Left lung (tissue), 10 donors: ENCODE results near the gene OTOA. TPM values are rescaled to one million over a fixed set of nuclear protein-coding genes. Genes with fewer than 3 reads are reported as not detected.

Experiments
- ATAC-seq: fragments of 200-7000 bp; cut with Tn5 transposase; one replicate; pipeline ENCODE4 v1.9.1; 2020; ENCODE audit warnings: moderate library complexity
- DNase-seq, 4 donors: peaks; one replicate each; pipeline ENCODE4 v3.0.0-alpha.2; 2013 to 2020
- H3K27ac ChIP-seq, 2 donors: fragments of 200-600 bp; sonication (generic) in 1 of 2; one replicate each; pipeline versions ENCODE4 v1.5.0 to v1.8.0; 2020 to 2021
- H3K27me3 ChIP-seq, 2 donors: fragments of 200-600 bp; sonication (generic) in 1 of 2; one replicate each; pipeline versions ENCODE4 v1.5.0 to v1.8.0; 2020 to 2021
- H3K36me3 ChIP-seq, 2 donors: fragments of 200-600 bp; sonication (generic) in 1 of 2; one replicate each; pipeline versions ENCODE4 v1.5.0 to v1.8.0; 2020 to 2021
- H3K4me1 ChIP-seq, 2 donors: fragments of 200-600 bp; one replicate each; pipeline ENCODE4 v1.8.0; 2021
- H3K4me3 ChIP-seq, 2 donors: fragments of 200-600 bp; sonication (generic) in 1 of 2; one replicate each; pipeline versions ENCODE4 v1.5.0 to v1.8.0; 2020 to 2021; ENCODE audit warnings: mild to moderate bottlenecking in 1 of 2
- H3K9me3 ChIP-seq, 2 donors: fragments of 200-600 bp; sonication (generic) in 1 of 2; one replicate each; pipeline versions ENCODE4 v1.5.0 to v1.8.0; 2020 to 2021
- intact Hi-C, 2 donors: fragments of 100-400 bp; cut with DNase I; formaldehyde crosslinking; loops; one replicate each; pipeline versions ENCODE4 v1.11.2 to v1.14.2; 2022
- polyA plus RNA-seq, 6 donors: library from polyadenylated mRNA; unstranded; fragments of 120-200 nt; gene quantifications; one replicate each; pipeline ENCODE4 v1.2.1, GENCODE V29; 2013; ENCODE audit not compliant: insufficient read length in 6 of 6
- total RNA-seq, 2 donors: library from RNA; stranded (reverse); fragmentation: NEBNext Ultra II Directional; extraction: Animal tissue kit (Norgen Biotek cat#: 25700); gene quantifications; one replicate each; pipeline ENCODE4 v1.2.1, GENCODE V29; 2021
- TF ChIP-seq, protein P1 (sequence below), 2 donors: fragments of 200-600 bp; sonication (generic) in 1 of 2; IDR thresholded peaks; one replicate each; pipeline versions ENCODE4 v1.5.0 to v1.8.0; 2021; ENCODE audit warnings: antibody characterized with exemption in 2 of 2
- donor health status: DM: no; HTN: yes; CAD: no.
- donor health status: DM: no; HTN: no; CAD: no.

OTOA gene
- total and polyA plus RNA-seq, 8 donors = 0.06 to 1.1 (median 0.10) TPM; not detected in 1

DNA sequence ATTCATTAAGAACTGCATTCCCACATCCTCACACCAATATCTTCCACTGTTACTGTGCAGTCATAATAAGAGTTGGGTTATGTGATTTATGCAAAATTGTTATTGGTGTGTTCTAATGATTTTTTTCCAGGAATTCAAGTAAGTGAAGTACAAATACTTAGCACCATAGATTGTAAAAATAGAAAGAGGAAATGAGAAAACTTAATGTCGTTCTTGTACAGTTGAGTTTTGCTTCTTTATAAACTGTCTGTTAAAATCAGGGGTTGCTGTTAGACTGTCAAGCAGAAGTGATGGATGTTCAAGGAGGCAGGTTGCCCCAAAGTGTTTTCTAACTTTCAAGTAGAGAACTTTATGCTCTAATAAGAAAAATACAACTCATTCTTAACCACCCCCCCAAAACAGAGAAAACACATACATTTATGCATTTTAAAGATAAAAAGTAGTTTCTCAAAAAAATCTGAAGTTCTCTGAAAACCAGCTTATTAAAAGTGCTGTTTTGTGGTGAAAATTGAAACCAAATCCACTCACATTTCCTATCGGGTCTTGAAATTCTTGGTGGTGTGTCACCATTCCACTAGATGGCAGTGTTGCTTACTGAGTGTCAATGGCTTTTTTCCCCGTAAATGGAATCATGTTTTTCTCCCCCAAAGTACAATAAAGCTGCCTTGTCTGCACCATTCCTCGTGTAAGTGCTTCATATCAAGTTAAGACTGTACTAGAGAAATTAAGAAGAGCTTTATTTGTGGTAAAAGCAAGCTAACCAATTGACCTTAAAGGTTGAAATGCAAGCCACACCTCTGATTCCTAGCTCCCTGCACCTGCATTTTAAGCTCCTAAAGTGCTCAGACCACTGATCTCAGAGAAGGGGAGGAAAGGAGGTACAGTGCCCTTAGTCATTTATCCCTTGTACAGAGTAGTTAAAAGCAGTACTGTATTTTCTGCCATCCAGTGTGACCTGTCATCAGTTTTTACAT is 6.7 kb upstream of the OTOA start:
- Histone ChIP-seq H3K27me3 (no peaks in the 10 kb centered on the region), H3K9me3 (no peaks in the 10 kb centered on the region), H3K27ac (no peak overlapping the region), H3K4me1 (peaks cover 0 to 54% of the 10 kb centered on the region in 2 donors), H3K4me3 (no peak overlapping the region), H3K36me3 (peaks cover 0 to 5% of the 10 kb centered on the region in 2 donors)
- ATAC-seq (peak; percentile 70), DNase-seq (peak in 1 of 4 donors; percentile 39)
- intact Hi-C loops = loop anchor here in 1 of 2 donors (10.0 kb wide), 1 partner anchor 48 kb away; no protein-coding TSS in a partner anchor
- TF ChIP-seq, protein P1, sequence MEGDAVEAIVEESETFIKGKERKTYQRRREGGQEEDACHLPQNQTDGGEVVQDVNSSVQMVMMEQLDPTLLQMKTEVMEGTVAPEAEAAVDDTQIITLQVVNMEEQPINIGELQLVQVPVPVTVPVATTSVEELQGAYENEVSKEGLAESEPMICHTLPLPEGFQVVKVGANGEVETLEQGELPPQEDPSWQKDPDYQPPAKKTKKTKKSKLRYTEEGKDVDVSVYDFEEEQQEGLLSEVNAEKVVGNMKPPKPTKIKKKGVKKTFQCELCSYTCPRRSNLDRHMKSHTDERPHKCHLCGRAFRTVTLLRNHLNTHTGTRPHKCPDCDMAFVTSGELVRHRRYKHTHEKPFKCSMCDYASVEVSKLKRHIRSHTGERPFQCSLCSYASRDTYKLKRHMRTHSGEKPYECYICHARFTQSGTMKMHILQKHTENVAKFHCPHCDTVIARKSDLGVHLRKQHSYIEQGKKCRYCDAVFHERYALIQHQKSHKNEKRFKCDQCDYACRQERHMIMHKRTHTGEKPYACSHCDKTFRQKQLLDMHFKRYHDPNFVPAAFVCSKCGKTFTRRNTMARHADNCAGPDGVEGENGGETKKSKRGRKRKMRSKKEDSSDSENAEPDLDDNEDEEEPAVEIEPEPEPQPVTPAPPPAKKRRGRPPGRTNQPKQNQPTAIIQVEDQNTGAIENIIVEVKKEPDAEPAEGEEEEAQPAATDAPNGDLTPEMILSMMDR (IDR thresholded peaks at IDR 0.05) = peak; percentile 76 to 83

DNA sequence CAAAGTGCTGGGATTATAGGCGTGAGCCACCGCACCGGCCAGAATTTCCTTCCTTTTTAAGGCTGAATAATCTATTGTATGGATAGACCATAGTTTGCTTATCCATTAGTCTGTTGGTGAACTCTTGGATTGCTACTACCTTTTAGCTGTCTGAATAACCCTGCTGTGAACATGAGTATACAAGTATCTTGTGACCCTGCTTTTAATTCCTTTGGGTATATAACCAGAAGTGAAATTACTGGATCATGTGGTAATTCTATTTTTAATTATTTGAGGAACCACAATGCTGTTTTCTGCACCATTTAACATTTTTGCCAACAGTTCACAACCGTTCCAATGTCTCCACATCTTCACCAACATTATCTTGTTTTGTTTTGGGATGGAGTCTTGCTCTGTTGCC is 4.6 kb upstream of the OTOA start:
- Histone ChIP-seq H3K27me3 (peaks cover 0 to 14% of the 10 kb centered on the region in 2 donors), H3K27ac (no peak overlapping the region), H3K4me1 (peaks cover 4 to 41% of the 10 kb centered on the region in 2 donors), H3K9me3 (no peaks in the 10 kb centered on the region), H3K36me3 (peaks cover 0 to 5% of the 10 kb centered on the region in 2 donors), H3K4me3 (no peak overlapping the region)
- intact Hi-C loops = loop anchor here in 1 of 2 donors (10.0 kb wide), 1 partner anchor 46 kb away; no protein-coding TSS in a partner anchor
- DNase-seq (no peak), ATAC-seq (peak; percentile 49)
- TF ChIP-seq, protein P1 (IDR thresholded peaks at IDR 0.05) = no peak

DNA sequence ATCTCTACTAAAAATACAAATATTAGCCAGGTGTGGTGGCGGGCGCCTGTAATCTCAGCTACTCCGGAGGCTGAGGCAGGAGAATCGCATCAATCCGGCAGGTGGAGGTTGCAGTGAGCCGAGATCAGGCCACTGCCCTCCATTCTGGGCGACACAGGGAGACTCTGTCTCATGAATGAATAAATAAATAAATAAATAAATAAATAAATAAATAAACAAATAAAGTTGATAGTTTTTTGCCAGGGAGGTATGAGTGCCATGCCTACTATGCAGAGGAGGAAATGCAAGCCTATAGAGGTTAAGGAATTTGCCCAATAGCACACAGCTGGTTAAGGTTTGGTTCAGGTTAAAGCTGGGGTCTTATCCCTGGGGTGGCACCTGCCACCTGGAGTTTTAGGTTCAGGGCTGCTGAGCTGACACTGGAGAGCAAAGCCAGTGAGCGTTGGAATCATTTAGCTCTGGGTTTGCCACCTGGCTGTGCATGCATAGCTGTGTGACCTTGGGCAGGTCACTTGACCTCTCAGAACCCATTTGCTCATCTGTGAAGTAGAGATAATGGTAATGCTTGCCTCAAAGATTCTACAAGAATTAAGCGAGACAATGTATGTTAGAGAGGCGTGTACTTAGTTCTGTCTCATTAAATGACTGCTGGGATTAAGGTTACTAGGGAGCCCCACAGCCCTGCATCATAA is 1.2 kb downstream of the OTOA start:
- Histone ChIP-seq H3K27me3 (peaks cover 10 to 45% of the 10 kb centered on the region in 2 donors), H3K4me1 (peaks cover 0 to 6% of the 10 kb centered on the region in 2 donors), H3K4me3 (no peak overlapping the region), H3K27ac (no peak overlapping the region), H3K36me3 (no peaks in the 10 kb centered on the region), H3K9me3 (no peaks in the 10 kb centered on the region)
- TF ChIP-seq, protein P1 (IDR thresholded peaks at IDR 0.05) = no peak
- DNase-seq (no peak), ATAC-seq (no peak)
- intact Hi-C loops = no loop called here

DNA sequence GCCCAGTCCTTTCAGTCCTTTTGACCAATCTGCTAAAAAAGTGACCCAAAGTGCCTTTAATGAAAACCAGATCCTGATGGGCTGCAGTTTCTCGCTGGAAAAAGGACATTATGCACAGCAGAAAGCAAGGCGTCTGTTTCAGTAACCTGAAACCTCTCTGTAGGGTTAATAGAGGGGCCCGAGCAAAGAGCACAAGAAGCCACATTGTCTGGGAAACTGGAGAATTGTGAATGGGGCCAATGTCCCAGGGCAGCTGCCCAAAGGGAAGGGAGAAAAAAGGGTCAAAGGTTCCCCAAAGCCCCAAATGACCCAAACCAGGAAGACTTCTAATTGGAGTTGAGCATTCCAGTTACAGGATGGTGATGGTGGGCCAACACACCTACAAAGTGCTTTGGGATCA is 3.0 kb downstream of the OTOA start:
- intact Hi-C loops = no loop called here
- peaks cover 0 to 6% of the 10 kb centered on the region in 2 donors for H3K4me1 ChIP-seq
- H3K36me3 ChIP-seq = no peaks in the 10 kb centered on the region
- no peak overlapping the region for H3K4me3 ChIP-seq
- ATAC-seq (no peak), DNase-seq (no peak)
- peaks cover 10 to 45% of the 10 kb centered on the region in 2 donors for H3K27me3 ChIP-seq
- H3K27ac ChIP-seq = no peak overlapping the region
- H3K9me3 ChIP-seq = no peaks in the 10 kb centered on the region
- TF ChIP-seq, protein P1 (IDR thresholded peaks at IDR 0.05) = no peak

DNA sequence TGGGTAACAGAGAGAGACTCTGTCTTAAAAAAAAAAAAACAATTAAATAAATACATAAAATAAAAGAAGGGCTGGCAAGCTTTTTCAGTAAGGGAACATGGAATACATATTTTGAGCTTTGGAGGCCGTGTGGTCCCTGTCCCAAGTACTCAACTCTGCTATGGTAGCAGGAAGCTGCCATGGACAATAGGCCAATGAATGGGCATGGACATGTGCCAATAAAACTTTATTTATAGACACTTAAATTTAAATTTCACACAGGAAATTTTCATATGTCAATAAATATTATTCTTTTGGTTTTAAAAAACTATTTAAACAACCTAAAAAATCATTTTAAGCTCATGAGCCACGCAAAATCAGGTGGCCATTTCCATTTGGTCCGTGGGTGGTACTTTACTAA is 3.8 kb downstream of the OTOA start:
- H3K4me1 ChIP-seq = peaks cover 0 to 6% of the 10 kb centered on the region in 2 donors
- H3K27ac ChIP-seq = no peak overlapping the region
- intact Hi-C loops = no loop called here
- DNase-seq (no peak), ATAC-seq (no peak)
- H3K4me3 ChIP-seq = no peak overlapping the region
- no peaks in the 10 kb centered on the region for H3K9me3 ChIP-seq
- no peaks in the 10 kb centered on the region for H3K36me3 ChIP-seq
- H3K27me3 ChIP-seq = peaks cover 10 to 45% of the 10 kb centered on the region in 2 donors
- TF ChIP-seq, protein P1 (IDR thresholded peaks at IDR 0.05) = no peak
